SK-N-SH (cell line): Measurements from ENCODE around the gene LNX2. TPM values are rescaled to one million over a fixed set of nuclear protein-coding genes. Genes with fewer than 3 reads are reported as not detected.

Experiments used
- CTCF ChIA-PET: fragments of 300-600, 350-600 bp; formaldehyde crosslinking; extraction: SDS; loops from one replicate; lab custom pipeline; 2021; lab: Yijun Ruan, JAX
- POLR2A ChIA-PET: fragments of 350-600 bp; sonication (Branson Sonifier 250); formaldehyde crosslinking; extraction: SDS; loops from one replicate; lab custom pipeline; 2020; ENCODE audit warnings: antibody characterized with exemption, inconsistent platforms; lab: Yijun Ruan, JAX
- DNase-seq: peaks from one replicate; pipeline ENCODE4 v3.0.0; 2012
- H2AFZ ChIP-seq: fragments of 200-600 bp; sonication (generic); 2 replicates; pipeline ENCODE4 v1.8.1; 2016; ENCODE audit warnings: antibody characterized with exemption, mild to moderate bottlenecking, low read depth
- H3F3A ChIP-seq: fragments of 200-600 bp; sonication (generic); replicated peaks from 2 replicates; pipeline ENCODE3; 2016; ENCODE audit warnings: antibody characterized with exemption, mild to moderate bottlenecking; ENCODE audit not compliant: insufficient read depth
- H3K27ac ChIP-seq, 2 experiments: fragments of 200-500 bp in 1 of 2; fragments of 200-600 bp in 1 of 2; sonication (Bioruptor generic) in 1 of 2; sonication (generic), shearing (Covaris generic) in 1 of 2; 2 replicates each; pipeline versions ENCODE4 v1.5.1 to v1.6.1; 2014 to 2016; ENCODE audit warnings: low read depth in 2 of 2, inconsistent platforms in 1 of 2, low read length in 1 of 2, mild to moderate bottlenecking in 1 of 2, mixed read lengths in 1 of 2
- H3K27me3 ChIP-seq: fragments of 200-600 bp; sonication (generic), shearing (Covaris generic); 2 replicates; pipeline ENCODE4 v1.6.1; 2016; ENCODE audit warnings: mixed run types; ENCODE audit not compliant: insufficient read depth
- H3K36me3 ChIP-seq, 2 experiments: fragments of 200-500 bp in 1 of 2; fragments of 200-600 bp in 1 of 2; sonication (Bioruptor generic) in 1 of 2; sonication (generic) in 1 of 2; replicated peaks in 1 of 2; 2 replicates each; pipeline versions ENCODE3 to v1.5.1; 2014 to 2016; ENCODE audit warnings: low read length in 1 of 2, mild to moderate bottlenecking in 1 of 2; ENCODE audit not compliant: insufficient read depth in 2 of 2, control insufficient read depth in 1 of 2
- H3K4me1 ChIP-seq, 2 experiments: fragments of 200-500 bp in 1 of 2; fragments of 200-600 bp in 1 of 2; sonication (Bioruptor generic) in 1 of 2; sonication (generic), shearing (Covaris generic) in 1 of 2; 2 replicates each; pipeline versions ENCODE4 v1.5.1 to v1.6.1; 2014 to 2016; ENCODE audit warnings: low read depth in 1 of 2, low read length in 1 of 2, mixed run types in 1 of 2; ENCODE audit not compliant: insufficient read depth in 2 of 2, control insufficient read depth in 1 of 2
- H3K4me2 ChIP-seq: fragments of 200-600 bp; sonication (generic), shearing (Covaris generic); 2 replicates; pipeline ENCODE4 v1.6.1; 2017; ENCODE audit warnings: mixed run types
- H3K4me3 ChIP-seq, 2 experiments: fragments of 200-500 bp in 1 of 2; fragments of 200-600 bp in 1 of 2; sonication (Bioruptor generic) in 1 of 2; sonication (generic), shearing (Covaris generic) in 1 of 2; 2 replicates each; pipeline versions ENCODE4 v1.5.1 to v1.8.1; 2014 to 2016; ENCODE audit warnings: low read depth in 2 of 2, inconsistent platforms in 1 of 2, low read length in 1 of 2, mild to moderate bottlenecking in 1 of 2, mixed read lengths in 1 of 2, moderate library complexity in 1 of 2
- H3K79me2 ChIP-seq: fragments of 200-600 bp; sonication (generic); 2 replicates; pipeline ENCODE4 v1.8.1; 2017; ENCODE audit warnings: mild to moderate bottlenecking; ENCODE audit not compliant: insufficient read depth
- H3K9ac ChIP-seq: fragments of 200-600 bp; sonication (generic); 2 replicates; pipeline ENCODE4 v1.6.1; 2017; ENCODE audit warnings: mixed run types
- H3K9me2 ChIP-seq: fragments of 200-600 bp; sonication (generic); 2 replicates; pipeline ENCODE4 v1.6.1; 2017; ENCODE audit warnings: mixed run types
- H3K9me3 ChIP-seq: fragments of 200-600 bp; sonication (generic); 2 replicates; pipeline ENCODE4 v1.6.1; 2017; ENCODE audit warnings: mixed run types, mild to moderate bottlenecking, moderate library complexity
- H4K20me1 ChIP-seq: fragments of 200-600 bp; sonication (generic); 2 replicates; pipeline ENCODE4 v1.6.1; 2017; ENCODE audit warnings: mild to moderate bottlenecking, mixed run types; ENCODE audit not compliant: insufficient read depth
- CTCF ChIP-seq: fragments of 200-600 bp; sonication (generic); IDR thresholded peaks from 2 replicates; pipeline ENCODE4 v1.6.1; 2017; ENCODE audit warnings: antibody characterized with exemption, mild to moderate bottlenecking, moderate library complexity
- ELF1 ChIP-seq: IDR thresholded peaks from 2 replicates; pipeline ENCODE4 v1.4.0; 2012
- FOXJ3 ChIP-seq: sonication (generic); formaldehyde crosslinking; IDR thresholded peaks from 2 replicates; pipeline ENCODE4 v1.5.1; 2020; ENCODE audit warnings: mild to moderate bottlenecking, missing genetic modification reagents
- MEF2A ChIP-seq: IDR thresholded peaks from 2 replicates; pipeline ENCODE4 v1.4.0; 2012; ENCODE audit warnings: low read depth, borderline replicate concordance
- MXI1 ChIP-seq: IDR thresholded peaks from 2 replicates; pipeline ENCODE4 v1.6.1; 2012; ENCODE audit warnings: mild to moderate bottlenecking, low read depth, low read length, improper control_type of control experiment
- NRF1 ChIP-seq: IDR thresholded peaks from 2 replicates; pipeline ENCODE4 v1.6.1; 2012; ENCODE audit warnings: low read depth, mild to moderate bottlenecking, low read length
- POLR2AphosphoS5 ChIP-seq: IDR thresholded peaks from 2 replicates; pipeline ENCODE4 v1.6.1; 2012; ENCODE audit warnings: low read depth, low read length
- TCF12 ChIP-seq: IDR thresholded peaks from 2 replicates; pipeline ENCODE4 v1.4.0; 2012
- USF1 ChIP-seq: IDR thresholded peaks from 2 replicates; pipeline ENCODE4 v1.4.0; 2012; ENCODE audit warnings: low read depth, borderline replicate concordance
- ZBTB33 ChIP-seq: IDR thresholded peaks from 2 replicates; pipeline ENCODE4 v1.4.0; 2012; ENCODE audit warnings: low read depth, borderline replicate concordance
- WGBS: methylation state at CpG from one replicate; pipeline ENCODE4 v1.1.6; 2017; ENCODE audit warnings: low lambda C conversion rate; 5-methylcytosine and 5-hydroxymethylcytosine counted together
- polyA plus RNA-seq, 3 experiments: library from polyadenylated mRNA; depleted of rRNA; stranded (reverse); fragments of >200 nt; gene quantifications; 2 replicates each; pipeline ENCODE4 v1.2.3, GENCODE V29; 2012

LNX2 gene
- polyA plus RNA-seq, 1 of the 3 experiments (the other 2 are of a cell fraction), result 3.7 TPM

GRCh38 chr13:27622881-27623280, 2.6 kb upstream of the LNX2 start:
- H3K27me3 ChIP-seq, result no peaks in the 10 kb centered on the region
- H3K27ac ChIP-seq, result no peak overlapping the region
- no peak overlapping the region for H3K9ac ChIP-seq
- H3K4me1 ChIP-seq, result peaks cover 7 to 9% of the 10 kb centered on the region in 2 experiments; a peak in 3 of 4 replicates
- peaks cover 31% of the 10 kb centered on the region in 2 experiments for H3K36me3 ChIP-seq
- no peaks in the 10 kb centered on the region for H3K9me3 ChIP-seq
- peak overlapping the region; percentile 81 to 85 for H3K4me3 ChIP-seq
- ChIA-PET CTCF (interaction anchor here (0.6 to 1.6 kb wide), 5 partner anchors 16 to 261 kb away, joined by 3 to 8 read pairs (median 3); no protein-coding TSS in a partner anchor), POLR2A (interaction anchor here (0.6 kb wide), 1 partner anchor 50 kb away, joined by 3 read pairs; no protein-coding TSS in a partner anchor)
- TF ChIP-seq ELF1 (no peak), USF1 (no peak), NRF1 (no peak), FOXJ3 (no peak), ZBTB33 (no peak), TCF12 (no peak), CTCF (no peak)
- H3F3A ChIP-seq, result peaks cover 6% of the 10 kb centered on the region
- peaks cover 39% of the 10 kb centered on the region for H4K20me1 ChIP-seq
- peak overlapping the region; percentile 95 for H3K4me2 ChIP-seq
- no peaks in the 10 kb centered on the region for H3K9me2 ChIP-seq
- H3K79me2 ChIP-seq, result peaks cover 74% of the 10 kb centered on the region
- WGBS, result 90% methylated on average over 7 of the region's 7 CpGs
- no peak overlapping the region for H2AFZ ChIP-seq
- DNase-seq, result no peak

DNA sequence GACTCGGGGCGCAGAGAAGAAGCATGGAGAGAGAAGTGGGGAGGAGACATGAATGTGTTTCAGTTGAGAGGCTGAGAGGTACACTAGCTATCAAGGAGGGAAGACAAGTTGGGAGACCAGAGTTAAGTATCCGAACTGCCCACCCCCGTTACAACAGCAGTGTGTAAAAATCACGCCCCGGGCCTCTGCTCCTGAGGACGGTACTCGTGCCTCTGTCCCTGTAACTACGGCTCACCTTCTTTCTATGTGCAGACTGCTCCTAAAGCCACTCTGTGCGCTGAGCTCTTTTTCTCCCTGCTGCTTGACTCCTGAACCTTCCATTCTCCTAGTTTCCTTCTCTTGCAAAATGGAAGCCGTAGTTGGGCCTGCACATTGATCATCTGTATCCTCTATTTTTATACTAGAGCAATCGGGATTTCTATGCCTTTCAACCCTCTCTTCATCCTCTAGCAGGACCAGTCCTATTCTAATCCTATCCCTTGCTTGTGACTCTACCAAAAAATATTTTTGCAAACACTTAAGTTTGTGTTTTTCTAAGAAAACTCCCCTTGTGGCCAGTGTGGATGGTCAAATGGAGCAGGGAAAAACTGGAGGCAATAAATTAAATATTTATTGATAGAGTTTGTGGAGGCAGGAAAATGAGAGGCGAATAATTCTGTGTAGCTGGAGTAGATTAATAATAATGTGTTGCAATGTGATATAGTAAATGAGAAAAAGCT, 1.9 kb upstream of the LNX2 start:
- peak; percentile 11 for DNase-seq
- Histone ChIP-seq H3K36me3 (peaks cover 25 to 31% of the 10 kb centered on the region in 2 experiments), H3K4me3 (peak overlapping the region; percentile 81 to 85), H3K4me2 (peak overlapping the region; percentile 95), H3K27me3 (no peaks in the 10 kb centered on the region), H4K20me1 (peaks cover 33% of the 10 kb centered on the region), H3K9ac (peak overlapping the region; percentile 88), H3K4me1 (peaks cover 7 to 9% of the 10 kb centered on the region in 2 experiments; a peak in 3 of 4 replicates), H3K27ac (peak overlapping the region; percentile 76 to 90), H3K9me2 (no peaks in the 10 kb centered on the region), H3K79me2 (peaks cover 76% of the 10 kb centered on the region), H3F3A (peaks cover 6% of the 10 kb centered on the region), H3K9me3 (no peaks in the 10 kb centered on the region), H2AFZ (peak overlapping the region; percentile 86)
- TF ChIP-seq CTCF, result peak; percentile 66
- TF ChIP-seq MEF2A, result no peak
- no peak for TF ChIP-seq POLR2AphosphoS5
- peak; percentile 60; the same call in 1 of the 2 replicates for TF ChIP-seq MXI1
- POLR2A ChIA-PET, result interaction anchor here (0.6 kb wide), 1 partner anchor 49 kb away, joined by 3 read pairs; no protein-coding TSS in a partner anchor
- CTCF ChIA-PET, result interaction anchor here (0.6 to 1.6 kb wide), 6 partner anchors 10 to 260 kb away, joined by 3 to 8 read pairs (median 3); no protein-coding TSS in a partner anchor
- 6% methylated on average over 13 of the region's 13 CpGs for WGBS
